ENCODE data around the gene ANKH. TPM values are rescaled to one million over a fixed set of nuclear protein-coding genes. Genes with fewer than 3 reads are reported as not detected.

The ANKH gene
- total RNA-seq, 1 donor from 2014 or later: 48.9 TPM

GRCh38 chr5:14760548-14761002 lies 111.0 kb downstream of the ANKH start:
- DNase-seq (ENCODE audit: low spot score): no peak

- no peak for DNase-seq (ENCODE audit: low spot score)
These were observed 111.6 kb downstream of the ANKH start for GRCh38 chr5:14759744-14760547.

GRCh38 chr5:14757850-14758249 lies 113.7 kb downstream of the ANKH start:
- DNase-seq (ENCODE audit: low spot score): no peak

- DNase-seq (ENCODE audit: low spot score): no peak
These were observed 115.1 kb downstream of the ANKH start for GRCh38 chr5:14756478-14756877.

GRCh38 chr5:14753947-14754346 lies 117.6 kb downstream of the ANKH start:
- DNase-seq (ENCODE audit: low spot score): no peak

GRCh38 chr5:14753292-14753691 lies 118.3 kb downstream of the ANKH start:
- no peak for DNase-seq (ENCODE audit: low spot score)

GRCh38 chr5:14752497-14753071 lies 119.0 kb downstream of the ANKH start:
- no peak for DNase-seq (ENCODE audit: low spot score)

- DNase-seq (ENCODE audit: low spot score): no peak
These were observed 120.9 kb downstream of the ANKH start for GRCh38 chr5:14750712-14751111.

- no peak for DNase-seq (ENCODE audit: low spot score)
These were observed 121.9 kb downstream of the ANKH start for GRCh38 chr5:14749579-14750101.

GRCh38 chr5:14748180-14748900 lies 123.2 kb downstream of the ANKH start:
- DNase-seq (ENCODE audit: low spot score): no peak

- no peak for DNase-seq (ENCODE audit: low spot score)
These were observed 125.8 kb downstream of the ANKH start for GRCh38 chr5:14745753-14746152.

GRCh38 chr5:14745188-14745563 lies 126.4 kb downstream of the ANKH start:
- no peak for DNase-seq (ENCODE audit: low spot score)

GRCh38 chr5:14744296-14745187 lies 127.0 kb downstream of the ANKH start:
- DNase-seq (ENCODE audit: low spot score): no peak

GRCh38 chr5:14743601-14744295 lies 127.8 kb downstream of the ANKH start:
- no peak for DNase-seq (ENCODE audit: low spot score)

- no peak for DNase-seq (ENCODE audit: low spot score)
These were observed 129.1 kb downstream of the ANKH start for GRCh38 chr5:14742498-14742897.

- DNase-seq (ENCODE audit: low spot score): no peak
These were observed 129.7 kb downstream of the ANKH start for GRCh38 chr5:14741801-14742440.

- no peak for DNase-seq (ENCODE audit: low spot score)
These were observed 130.4 kb downstream of the ANKH start for GRCh38 chr5:14741131-14741530.

- no peak for DNase-seq (ENCODE audit: low spot score)
These were observed 131.6 kb downstream of the ANKH start for GRCh38 chr5:14739981-14740380.

GRCh38 chr5:14739538-14739937 lies 132.0 kb downstream of the ANKH start:
- no peak for DNase-seq (ENCODE audit: low spot score)

GRCh38 chr5:14738050-14738449 lies 133.5 kb downstream of the ANKH start:
- DNase-seq (ENCODE audit: low spot score): no peak
